Testis (tissue), 2 donors: ENCODE results near the gene FOXO6.

Experiments used
- POLR2A ChIP-seq: fragments of 450-650 bp; IDR thresholded peaks from one replicate; pipeline ENCODE4 v1.6.1; 2017; ENCODE audit warnings: antibody characterized with exemption, mild to moderate bottlenecking, moderate library complexity
- TF ChIP-seq, protein P1 (sequence below), 3 experiments: fragments of 450-650 bp in 2 of 3; fragments of 200-600 bp in 1 of 3; sonication (generic) in 1 of 3; IDR thresholded peaks; one replicate each; pipeline ENCODE4 v1.5.1; 2016 to 2019; ENCODE audit warnings: antibody characterized with exemption in 3 of 3, mild to moderate bottlenecking in 2 of 3, moderate library complexity in 1 of 3

DNA sequence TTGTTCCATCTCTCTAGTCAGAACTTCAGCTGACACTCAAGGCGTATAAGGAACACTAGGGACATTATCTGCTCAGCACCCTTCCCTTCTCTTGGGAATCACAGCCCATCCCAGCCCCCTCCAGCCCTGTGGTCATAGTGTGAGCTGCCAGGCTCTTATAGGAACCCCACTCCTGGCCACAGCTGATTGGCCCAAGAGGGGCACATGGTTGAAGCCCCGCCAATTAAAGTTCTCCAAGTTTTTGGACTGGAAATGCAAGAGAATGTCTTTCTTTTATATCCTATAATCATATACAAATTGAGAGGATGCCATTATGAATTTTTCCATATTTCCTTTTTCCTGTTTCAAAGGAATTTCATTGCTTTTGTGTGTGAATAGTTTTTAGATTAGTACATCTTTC, 40.7 kb downstream of the FOXO6 start:
- TF ChIP-seq POLR2A = no peak
- TF ChIP-seq, protein P1, sequence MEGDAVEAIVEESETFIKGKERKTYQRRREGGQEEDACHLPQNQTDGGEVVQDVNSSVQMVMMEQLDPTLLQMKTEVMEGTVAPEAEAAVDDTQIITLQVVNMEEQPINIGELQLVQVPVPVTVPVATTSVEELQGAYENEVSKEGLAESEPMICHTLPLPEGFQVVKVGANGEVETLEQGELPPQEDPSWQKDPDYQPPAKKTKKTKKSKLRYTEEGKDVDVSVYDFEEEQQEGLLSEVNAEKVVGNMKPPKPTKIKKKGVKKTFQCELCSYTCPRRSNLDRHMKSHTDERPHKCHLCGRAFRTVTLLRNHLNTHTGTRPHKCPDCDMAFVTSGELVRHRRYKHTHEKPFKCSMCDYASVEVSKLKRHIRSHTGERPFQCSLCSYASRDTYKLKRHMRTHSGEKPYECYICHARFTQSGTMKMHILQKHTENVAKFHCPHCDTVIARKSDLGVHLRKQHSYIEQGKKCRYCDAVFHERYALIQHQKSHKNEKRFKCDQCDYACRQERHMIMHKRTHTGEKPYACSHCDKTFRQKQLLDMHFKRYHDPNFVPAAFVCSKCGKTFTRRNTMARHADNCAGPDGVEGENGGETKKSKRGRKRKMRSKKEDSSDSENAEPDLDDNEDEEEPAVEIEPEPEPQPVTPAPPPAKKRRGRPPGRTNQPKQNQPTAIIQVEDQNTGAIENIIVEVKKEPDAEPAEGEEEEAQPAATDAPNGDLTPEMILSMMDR (IDR thresholded peaks at IDR 0.05) = no peak
